ENCODE data around the gene CEBPG. TPM values are rescaled to one million over a fixed set of nuclear protein-coding genes. Genes with fewer than 3 reads are reported as not detected.

CEBPG gene
- total RNA-seq, 1 experiment from 2014 or later, result 33.4 TPM

GRCh38 chr19:33343859-33344572 is 29.5 kb upstream of the CEBPG start:
- peaks cover 16% of the 10 kb centered on the region for H3F3A ChIP-seq (ENCODE audit: insufficient read depth, low read depth)
- H3K4me2 ChIP-seq, result no peak overlapping the region
- intact Hi-C loops (cut with micrococcal nuclease; ENCODE audit: unreplicated experiment), result no loop called here
- H4K20me1 ChIP-seq (ENCODE audit: insufficient read depth), result no peaks in the 10 kb centered on the region
- POLR2A ChIA-PET (ENCODE audit: unreplicated experiment), result interaction anchor here (0.6 kb wide), 1 partner anchor 30 kb away, joined by 8 read pairs; no protein-coding TSS in a partner anchor
- no TSS peak for BruUV-seq (replicated peaks)
- H3K27ac ChIP-seq, result no peak overlapping the region
- H3K9me2 ChIP-seq (ENCODE audit: insufficient read depth), result no peaks in the 10 kb centered on the region
- H3K9me3 ChIP-seq (ENCODE audit: insufficient read depth, low read depth), result no peaks in the 10 kb centered on the region
- DNase-seq, result no peak
- TF ChIP-seq CTCF (conservative IDR thresholded peaks at IDR 0.05) (no peak), EZH2 (IDR thresholded peaks at IDR 0.05; ENCODE audit: low read depth) (no peak)
- CTCF ChIA-PET, result no interaction called here
- H2AFZ ChIP-seq, result no peak overlapping the region
- H3K79me2 ChIP-seq (ENCODE audit: low read depth), result no peaks in the 10 kb centered on the region
- no peak overlapping the region for H3K4me3 ChIP-seq
- H3K4me1 ChIP-seq (replicated peaks; ENCODE audit: insufficient read depth), result peaks cover 8% of the 10 kb centered on the region
- no peaks in the 10 kb centered on the region for H3K36me3 ChIP-seq (ENCODE audit: low read depth)
- peaks cover 49% of the 10 kb centered on the region for H3K27me3 ChIP-seq (ENCODE audit: insufficient read depth, low read depth)

GRCh38 chr19:33344573-33344925 is 29.0 kb upstream of the CEBPG start:
- ChIA-PET POLR2A (ENCODE audit: unreplicated experiment) (no interaction called here), CTCF (no interaction called here)

GRCh38 chr19:33345163-33345562 is 28.3 kb upstream of the CEBPG start:
- peaks cover 10% of the 10 kb centered on the region; the same call in 1 of the 2 replicates for H3K4me1 ChIP-seq (replicated peaks; ENCODE audit: insufficient read depth)
- ChIA-PET CTCF (no interaction called here), POLR2A (ENCODE audit: unreplicated experiment) (no interaction called here)
- no peak for DNase-seq
- peaks cover 49% of the 10 kb centered on the region for H3K27me3 ChIP-seq (ENCODE audit: insufficient read depth, low read depth)
- H4K20me1 ChIP-seq (ENCODE audit: insufficient read depth), result no peaks in the 10 kb centered on the region
- H2AFZ ChIP-seq, result no peak overlapping the region
- BruUV-seq (replicated peaks), result no TSS peak
- intact Hi-C loops (cut with micrococcal nuclease; ENCODE audit: unreplicated experiment), result no loop called here
- H3K9me3 ChIP-seq (ENCODE audit: insufficient read depth, low read depth), result no peaks in the 10 kb centered on the region
- H3K27ac ChIP-seq, result no peak overlapping the region
- no peaks in the 10 kb centered on the region for H3K9me2 ChIP-seq (ENCODE audit: insufficient read depth)
- no peak overlapping the region for H3K4me3 ChIP-seq
- H3K4me2 ChIP-seq, result no peak overlapping the region
- TF ChIP-seq CTCF (conservative IDR thresholded peaks at IDR 0.05), result no peak
- no peak for TF ChIP-seq EZH2 (IDR thresholded peaks at IDR 0.05; ENCODE audit: low read depth)
- H3K36me3 ChIP-seq (ENCODE audit: low read depth), result no peaks in the 10 kb centered on the region
- peaks cover 4% of the 10 kb centered on the region for H3F3A ChIP-seq (ENCODE audit: insufficient read depth, low read depth)
- no peaks in the 10 kb centered on the region for H3K79me2 ChIP-seq (ENCODE audit: low read depth)

More at GRCh38 chr19:33344573-33344925, 29.0 kb upstream of the CEBPG start:
- Histone ChIP-seq H2AFZ (no peak overlapping the region), H3K4me1 (replicated peaks; ENCODE audit: insufficient read depth) (peaks cover 8% of the 10 kb centered on the region; the same call in 1 of the 2 replicates), H4K20me1 (ENCODE audit: insufficient read depth) (no peaks in the 10 kb centered on the region), H3K4me3 (no peak overlapping the region), H3K9me3 (ENCODE audit: insufficient read depth, low read depth) (no peaks in the 10 kb centered on the region), H3K79me2 (ENCODE audit: low read depth) (no peaks in the 10 kb centered on the region), H3K36me3 (ENCODE audit: low read depth) (no peaks in the 10 kb centered on the region), H3K27ac (no peak overlapping the region), H3F3A (ENCODE audit: insufficient read depth, low read depth) (peaks cover 10% of the 10 kb centered on the region), H3K9me2 (ENCODE audit: insufficient read depth) (no peaks in the 10 kb centered on the region), H3K4me2 (no peak overlapping the region), H3K27me3 (ENCODE audit: insufficient read depth, low read depth) (peaks cover 49% of the 10 kb centered on the region)
- TF ChIP-seq EZH2 (IDR thresholded peaks at IDR 0.05; ENCODE audit: low read depth) (no peak), CTCF (conservative IDR thresholded peaks at IDR 0.05) (no peak)
- DNase-seq, result no peak
- intact Hi-C loops (cut with micrococcal nuclease; ENCODE audit: unreplicated experiment), result no loop called here
- no TSS peak for BruUV-seq (replicated peaks)
